DOHH2 (cell line): ENCODE data around the gene TRERF1.

Source experiments
- H3F3A ChIP-seq: fragments of 200-600 bp; sonication (generic), shearing (Covaris generic); 2 replicates; pipeline ENCODE4 v1.6.0; 2016; ENCODE audit warnings: antibody characterized with exemption, mild to moderate bottlenecking; ENCODE audit not compliant: control insufficient read depth, insufficient read depth
- H3K27ac ChIP-seq: fragments of 200-600 bp; sonication (generic); 2 replicates; pipeline ENCODE4 v1.5.1; 2014; ENCODE audit warnings: low read depth, mild to moderate bottlenecking, low read length, moderate library complexity
- H3K27me3 ChIP-seq: fragments of 200-600 bp; sonication (generic); 2 replicates; pipeline ENCODE4 v1.6.1; 2014; ENCODE audit warnings: mild to moderate bottlenecking, low read length, mixed read lengths; ENCODE audit not compliant: control insufficient read depth
- H3K36me3 ChIP-seq: fragments of 200-600 bp; sonication (generic); 2 replicates; pipeline ENCODE4 v1.6.1; 2014; ENCODE audit warnings: mild to moderate bottlenecking, low read length, moderate library complexity, mixed read lengths; ENCODE audit not compliant: control insufficient read depth
- H3K4me1 ChIP-seq: fragments of 200-600 bp; sonication (generic); 2 replicates; pipeline ENCODE4 v1.6.1; 2014; ENCODE audit warnings: mild to moderate bottlenecking, low read length, mixed read lengths; ENCODE audit not compliant: control insufficient read depth
- H3K4me2 ChIP-seq: fragments of 200-600 bp; sonication (generic); 2 replicates; pipeline ENCODE4 v1.6.0; 2014; ENCODE audit warnings: mild to moderate bottlenecking, low read length, moderate library complexity
- H3K4me3 ChIP-seq: fragments of 200-600 bp; sonication (generic); 2 replicates; pipeline ENCODE4 v1.5.1; 2014; ENCODE audit warnings: mild to moderate bottlenecking, low read length, mixed read lengths
- H3K79me2 ChIP-seq: fragments of 200-600 bp; sonication (generic); 2 replicates; pipeline ENCODE4 v1.6.1; 2014; ENCODE audit warnings: mild to moderate bottlenecking, low read length, mixed read lengths; ENCODE audit not compliant: control insufficient read depth
- H3K9me2 ChIP-seq: fragments of 200-600 bp; sonication (generic); replicated peaks from 2 replicates; pipeline ENCODE4 v1.6.1; 2014; ENCODE audit warnings: mild to moderate bottlenecking, low read length, mixed read lengths; ENCODE audit not compliant: control insufficient read depth
- H3K9me3 ChIP-seq: fragments of 200-600 bp; sonication (generic); 2 replicates; pipeline ENCODE4 v1.6.1; 2014; ENCODE audit warnings: antibody characterized with exemption, low read length, mixed read lengths; ENCODE audit not compliant: control insufficient read depth, insufficient read depth
- H4K20me1 ChIP-seq: fragments of 200-600 bp; sonication (generic); 2 replicates; pipeline ENCODE4 v1.6.0; 2014; ENCODE audit warnings: low read depth, mild to moderate bottlenecking, antibody characterized with exemption, low read length, moderate library complexity; ENCODE audit not compliant: control insufficient read depth, insufficient read depth
- CTCF ChIP-seq: fragments of 200-600 bp; sonication (generic); IDR thresholded peaks from one replicate; pipeline ENCODE4 v1.5.1; 2014; ENCODE audit warnings: antibody characterized with exemption, mild to moderate bottlenecking, low read depth, low read length; ENCODE audit not compliant: poor library complexity, severe bottlenecking
- EZH2phosphoT487 ChIP-seq: fragments of 200-600 bp; sonication (generic); IDR thresholded peaks from 2 replicates; pipeline ENCODE4 v1.6.1; 2017; ENCODE audit warnings: borderline replicate concordance, mild to moderate bottlenecking, antibody characterized with exemption, low read length, moderate library complexity, mixed read lengths

TRERF1 gene

GRCh38 chr6:42268835-42269204 is 182.9 kb downstream of the TRERF1 start:
- Histone ChIP-seq H3K79me2 (no peaks in the 10 kb centered on the region), H3K4me3 (0 out of 2 replicates have a peak overlapping the region, but pooled peaks have one; percentile 52), H3K27me3 (no peaks in the 10 kb centered on the region), H3F3A (peaks cover 12% of the 10 kb centered on the region), H4K20me1 (no peaks in the 10 kb centered on the region), H3K9me3 (no peaks in the 10 kb centered on the region), H3K36me3 (peaks cover 19% of the 10 kb centered on the region), H3K9me2 (no peaks in the 10 kb centered on the region), H3K4me1 (peaks cover 47% of the 10 kb centered on the region), H3K4me2 (peak overlapping the region; percentile 69), H3K27ac (peak overlapping the region; percentile 61)
- TF ChIP-seq EZH2phosphoT487 (no peak), CTCF (no peak)

- H3K9me2 ChIP-seq, result no peaks in the 10 kb centered on the region
- H3K27me3 ChIP-seq, result no peaks in the 10 kb centered on the region
- peaks cover 47% of the 10 kb centered on the region for H3K4me1 ChIP-seq
- TF ChIP-seq CTCF (no peak), EZH2phosphoT487 (no peak)
- H3K79me2 ChIP-seq, result no peaks in the 10 kb centered on the region
- no peak overlapping the region for H3K27ac ChIP-seq
- H4K20me1 ChIP-seq, result no peaks in the 10 kb centered on the region
- no peak overlapping the region for H3K4me3 ChIP-seq
- H3K4me2 ChIP-seq, result no peak overlapping the region
- no peaks in the 10 kb centered on the region for H3K9me3 ChIP-seq
- H3K36me3 ChIP-seq, result peaks cover 19% of the 10 kb centered on the region
- H3F3A ChIP-seq, result peaks cover 12% of the 10 kb centered on the region
Observed at GRCh38 chr6:42268016-42268834, 183.5 kb downstream of the TRERF1 start.

GRCh38 chr6:42266538-42266937 is 185.2 kb downstream of the TRERF1 start:
- Histone ChIP-seq H3K9me2 (no peaks in the 10 kb centered on the region), H3K9me3 (no peaks in the 10 kb centered on the region), H4K20me1 (no peaks in the 10 kb centered on the region), H3K4me2 (no peak overlapping the region), H3K27me3 (no peaks in the 10 kb centered on the region), H3F3A (peaks cover 9% of the 10 kb centered on the region), H3K79me2 (no peaks in the 10 kb centered on the region), H3K4me1 (peaks cover 41% of the 10 kb centered on the region), H3K4me3 (no peak overlapping the region), H3K27ac (no peak overlapping the region), H3K36me3 (peaks cover 19% of the 10 kb centered on the region)
- TF ChIP-seq EZH2phosphoT487, result no peak
- no peak for TF ChIP-seq CTCF
